GM23338 (cell line): ENCODE results near the gene IRS1.

Source experiments
- CREB1 ChIP-seq: fragments of 250-450 bp; sonication (Bioruptor Pico); IDR thresholded peaks from 2 replicates; pipeline ENCODE4 v1.5.0; 2020; ENCODE audit warnings: low read depth, mild to moderate bottlenecking, moderate library complexity
- EZH2 ChIP-seq: fragments of 200-600 bp; sonication (generic); IDR thresholded peaks from one replicate; pipeline ENCODE4 v1.8.0; 2017; ENCODE audit warnings: antibody characterized with exemption, mild to moderate bottlenecking, low read depth; ENCODE audit not compliant: unreplicated experiment
- EZH2phosphoT487 ChIP-seq: fragments of 200-600 bp; sonication (generic); IDR thresholded peaks from one replicate; pipeline ENCODE4 v1.8.1; 2018; ENCODE audit warnings: antibody characterized with exemption; ENCODE audit not compliant: unreplicated experiment
- JUNB ChIP-seq: IDR thresholded peaks from one replicate; pipeline ENCODE4 v1.6.1; 2016; ENCODE audit warnings: antibody characterized with exemption; ENCODE audit not compliant: unreplicated experiment
- NANOG ChIP-seq: IDR thresholded peaks from 2 replicates; pipeline ENCODE4 v1.6.1; 2016; ENCODE audit warnings: antibody characterized with exemption, borderline replicate concordance
- POLR2AphosphoS5 ChIP-seq: IDR thresholded peaks from 2 replicates; pipeline ENCODE4 v1.6.1; 2016; ENCODE audit warnings: antibody characterized with exemption, low read depth
- REST ChIP-seq: IDR thresholded peaks from one replicate; pipeline ENCODE4 v1.6.1; 2018; ENCODE audit warnings: antibody characterized with exemption; ENCODE audit not compliant: unreplicated experiment
- STAT1 ChIP-seq: IDR thresholded peaks from one replicate; pipeline ENCODE4 v1.6.1; 2016; ENCODE audit warnings: antibody characterized with exemption; ENCODE audit not compliant: unreplicated experiment
- ZNF114 ChIP-seq: fragments of 250-450 bp; sonication (Bioruptor Pico); IDR thresholded peaks from 2 replicates; pipeline ENCODE4 v1.5.0; 2020; ENCODE audit warnings: mild to moderate bottlenecking, moderate library complexity
- ZNF331 ChIP-seq: fragments of 250-450 bp; sonication (Bioruptor Pico); IDR thresholded peaks from 2 replicates; pipeline ENCODE4 v1.5.0; 2020; ENCODE audit warnings: low read depth, mild to moderate bottlenecking, moderate library complexity
- TF ChIP-seq, protein P1 (sequence below), 2 experiments: fragments of 200-600 bp in 1 of 2; sonication (generic) in 1 of 2; conservative IDR thresholded peaks; 2 replicates each; pipeline versions ENCODE4 v1.5.1 to v1.6.1; 2016 to 2017; ENCODE audit warnings: antibody characterized with exemption in 2 of 2, low read depth in 2 of 2, mild to moderate bottlenecking in 2 of 2, moderate library complexity in 1 of 2
- TF ChIP-seq, protein P2 (sequence below): fragments of 250-450 bp; sonication (Bioruptor Pico); IDR thresholded peaks from 2 replicates; pipeline ENCODE4 v1.5.0; 2020; ENCODE audit warnings: mild to moderate bottlenecking, moderate library complexity
- TF ChIP-seq, protein P3 (sequence below): IDR thresholded peaks from 2 replicates; pipeline ENCODE4 v1.6.1; 2016; ENCODE audit warnings: antibody characterized with exemption

- no peak for TF ChIP-seq NANOG
- TF ChIP-seq, protein P1, sequence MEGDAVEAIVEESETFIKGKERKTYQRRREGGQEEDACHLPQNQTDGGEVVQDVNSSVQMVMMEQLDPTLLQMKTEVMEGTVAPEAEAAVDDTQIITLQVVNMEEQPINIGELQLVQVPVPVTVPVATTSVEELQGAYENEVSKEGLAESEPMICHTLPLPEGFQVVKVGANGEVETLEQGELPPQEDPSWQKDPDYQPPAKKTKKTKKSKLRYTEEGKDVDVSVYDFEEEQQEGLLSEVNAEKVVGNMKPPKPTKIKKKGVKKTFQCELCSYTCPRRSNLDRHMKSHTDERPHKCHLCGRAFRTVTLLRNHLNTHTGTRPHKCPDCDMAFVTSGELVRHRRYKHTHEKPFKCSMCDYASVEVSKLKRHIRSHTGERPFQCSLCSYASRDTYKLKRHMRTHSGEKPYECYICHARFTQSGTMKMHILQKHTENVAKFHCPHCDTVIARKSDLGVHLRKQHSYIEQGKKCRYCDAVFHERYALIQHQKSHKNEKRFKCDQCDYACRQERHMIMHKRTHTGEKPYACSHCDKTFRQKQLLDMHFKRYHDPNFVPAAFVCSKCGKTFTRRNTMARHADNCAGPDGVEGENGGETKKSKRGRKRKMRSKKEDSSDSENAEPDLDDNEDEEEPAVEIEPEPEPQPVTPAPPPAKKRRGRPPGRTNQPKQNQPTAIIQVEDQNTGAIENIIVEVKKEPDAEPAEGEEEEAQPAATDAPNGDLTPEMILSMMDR (conservative IDR thresholded peaks at IDR 0.05; ENCODE audit: low read depth in 2 of 2) = no peak
- TF ChIP-seq EZH2phosphoT487 = no peak
- no peak for TF ChIP-seq POLR2AphosphoS5
- TF ChIP-seq EZH2 = no peak
- no peak for TF ChIP-seq CREB1 (CRISPR knock-in tag)
- TF ChIP-seq REST = no peak
- TF ChIP-seq, protein P2, sequence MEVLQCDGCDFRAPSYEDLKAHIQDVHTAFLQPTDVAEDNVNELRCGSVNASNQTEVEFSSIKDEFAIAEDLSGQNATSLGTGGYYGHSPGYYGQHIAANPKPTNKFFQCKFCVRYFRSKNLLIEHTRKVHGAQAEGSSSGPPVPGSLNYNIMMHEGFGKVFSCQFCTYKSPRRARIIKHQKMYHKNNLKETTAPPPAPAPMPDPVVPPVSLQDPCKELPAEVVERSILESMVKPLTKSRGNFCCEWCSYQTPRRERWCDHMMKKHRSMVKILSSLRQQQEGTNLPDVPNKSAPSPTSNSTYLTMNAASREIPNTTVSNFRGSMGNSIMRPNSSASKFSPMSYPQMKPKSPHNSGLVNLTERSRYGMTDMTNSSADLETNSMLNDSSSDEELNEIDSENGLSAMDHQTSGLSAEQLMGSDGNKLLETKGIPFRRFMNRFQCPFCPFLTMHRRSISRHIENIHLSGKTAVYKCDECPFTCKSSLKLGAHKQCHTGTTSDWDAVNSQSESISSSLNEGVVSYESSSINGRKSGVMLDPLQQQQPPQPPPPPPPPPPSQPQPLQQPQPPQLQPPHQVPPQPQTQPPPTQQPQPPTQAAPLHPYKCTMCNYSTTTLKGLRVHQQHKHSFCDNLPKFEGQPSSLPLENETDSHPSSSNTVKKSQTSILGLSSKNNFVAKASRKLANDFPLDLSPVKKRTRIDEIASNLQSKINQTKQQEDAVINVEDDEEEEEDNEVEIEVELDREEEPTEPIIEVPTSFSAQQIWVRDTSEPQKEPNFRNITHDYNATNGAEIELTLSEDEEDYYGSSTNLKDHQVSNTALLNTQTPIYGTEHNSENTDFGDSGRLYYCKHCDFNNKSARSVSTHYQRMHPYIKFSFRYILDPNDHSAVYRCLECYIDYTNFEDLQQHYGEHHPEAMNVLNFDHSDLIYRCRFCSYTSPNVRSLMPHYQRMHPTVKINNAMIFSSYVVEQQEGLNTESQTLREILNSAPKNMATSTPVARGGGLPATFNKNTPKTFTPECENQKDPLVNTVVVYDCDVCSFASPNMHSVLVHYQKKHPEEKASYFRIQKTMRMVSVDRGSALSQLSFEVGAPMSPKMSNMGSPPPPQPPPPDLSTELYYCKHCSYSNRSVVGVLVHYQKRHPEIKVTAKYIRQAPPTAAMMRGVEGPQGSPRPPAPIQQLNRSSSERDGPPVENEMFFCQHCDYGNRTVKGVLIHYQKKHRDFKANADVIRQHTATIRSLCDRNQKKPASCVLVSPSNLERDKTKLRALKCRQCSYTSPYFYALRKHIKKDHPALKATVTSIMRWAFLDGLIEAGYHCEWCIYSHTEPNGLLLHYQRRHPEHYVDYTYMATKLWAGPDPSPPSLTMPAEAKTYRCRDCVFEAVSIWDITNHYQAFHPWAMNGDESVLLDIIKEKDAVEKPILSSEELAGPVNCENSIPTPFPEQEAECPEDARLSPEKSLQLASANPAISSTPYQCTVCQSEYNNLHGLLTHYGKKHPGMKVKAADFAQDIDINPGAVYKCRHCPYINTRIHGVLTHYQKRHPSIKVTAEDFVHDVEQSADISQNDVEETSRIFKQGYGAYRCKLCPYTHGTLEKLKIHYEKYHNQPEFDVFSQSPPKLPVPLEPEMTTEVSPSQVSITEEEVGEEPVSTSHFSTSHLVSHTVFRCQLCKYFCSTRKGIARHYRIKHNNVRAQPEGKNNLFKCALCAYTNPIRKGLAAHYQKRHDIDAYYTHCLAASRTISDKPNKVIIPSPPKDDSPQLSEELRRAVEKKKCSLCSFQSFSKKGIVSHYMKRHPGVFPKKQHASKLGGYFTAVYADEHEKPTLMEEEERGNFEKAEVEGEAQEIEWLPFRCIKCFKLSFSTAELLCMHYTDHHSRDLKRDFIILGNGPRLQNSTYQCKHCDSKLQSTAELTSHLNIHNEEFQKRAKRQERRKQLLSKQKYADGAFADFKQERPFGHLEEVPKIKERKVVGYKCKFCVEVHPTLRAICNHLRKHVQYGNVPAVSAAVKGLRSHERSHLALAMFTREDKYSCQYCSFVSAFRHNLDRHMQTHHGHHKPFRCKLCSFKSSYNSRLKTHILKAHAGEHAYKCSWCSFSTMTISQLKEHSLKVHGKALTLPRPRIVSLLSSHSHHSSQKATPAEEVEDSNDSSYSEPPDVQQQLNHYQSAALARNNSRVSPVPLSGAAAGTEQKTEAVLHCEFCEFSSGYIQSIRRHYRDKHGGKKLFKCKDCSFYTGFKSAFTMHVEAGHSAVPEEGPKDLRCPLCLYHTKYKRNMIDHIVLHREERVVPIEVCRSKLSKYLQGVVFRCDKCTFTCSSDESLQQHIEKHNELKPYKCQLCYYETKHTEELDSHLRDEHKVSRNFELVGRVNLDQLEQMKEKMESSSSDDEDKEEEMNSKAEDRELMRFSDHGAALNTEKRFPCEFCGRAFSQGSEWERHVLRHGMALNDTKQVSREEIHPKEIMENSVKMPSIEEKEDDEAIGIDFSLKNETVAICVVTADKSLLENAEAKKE (CRISPR knock-in tag) = no peak
- no peak for TF ChIP-seq JUNB
- TF ChIP-seq STAT1 = no peak
- TF ChIP-seq, protein P3, sequence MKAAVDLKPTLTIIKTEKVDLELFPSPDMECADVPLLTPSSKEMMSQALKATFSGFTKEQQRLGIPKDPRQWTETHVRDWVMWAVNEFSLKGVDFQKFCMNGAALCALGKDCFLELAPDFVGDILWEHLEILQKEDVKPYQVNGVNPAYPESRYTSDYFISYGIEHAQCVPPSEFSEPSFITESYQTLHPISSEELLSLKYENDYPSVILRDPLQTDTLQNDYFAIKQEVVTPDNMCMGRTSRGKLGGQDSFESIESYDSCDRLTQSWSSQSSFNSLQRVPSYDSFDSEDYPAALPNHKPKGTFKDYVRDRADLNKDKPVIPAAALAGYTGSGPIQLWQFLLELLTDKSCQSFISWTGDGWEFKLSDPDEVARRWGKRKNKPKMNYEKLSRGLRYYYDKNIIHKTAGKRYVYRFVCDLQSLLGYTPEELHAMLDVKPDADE = no peak
- TF ChIP-seq ZNF331 (CRISPR knock-in tag) = no peak
- no peak for TF ChIP-seq ZNF114 (CRISPR knock-in tag)
These were observed 60.0 kb downstream of the IRS1 start for GRCh38 chr2:226739545-226740030.
